Activated CD8-positive, alpha-beta memory T cell treated with anti-CD3 and anti-CD28 coated beads, Interleukin-2, amount 50 U/mL, for 1 hour (primary cell): Measurements from ENCODE around the gene CSTB.
A peak's percentile ranks its signal among the peaks of the same experiment; 100 is the strongest.

ENCODE experiments used
- DNase-seq: peaks from one replicate; pipeline ENCODE4 v3.0.0-alpha.2; 2020; ENCODE audit errors: extremely low read depth

The CSTB gene

GRCh38 chr21:43790010-43790524 lies 14.0 kb upstream of the CSTB start:
- DNase-seq: no peak

DNA sequence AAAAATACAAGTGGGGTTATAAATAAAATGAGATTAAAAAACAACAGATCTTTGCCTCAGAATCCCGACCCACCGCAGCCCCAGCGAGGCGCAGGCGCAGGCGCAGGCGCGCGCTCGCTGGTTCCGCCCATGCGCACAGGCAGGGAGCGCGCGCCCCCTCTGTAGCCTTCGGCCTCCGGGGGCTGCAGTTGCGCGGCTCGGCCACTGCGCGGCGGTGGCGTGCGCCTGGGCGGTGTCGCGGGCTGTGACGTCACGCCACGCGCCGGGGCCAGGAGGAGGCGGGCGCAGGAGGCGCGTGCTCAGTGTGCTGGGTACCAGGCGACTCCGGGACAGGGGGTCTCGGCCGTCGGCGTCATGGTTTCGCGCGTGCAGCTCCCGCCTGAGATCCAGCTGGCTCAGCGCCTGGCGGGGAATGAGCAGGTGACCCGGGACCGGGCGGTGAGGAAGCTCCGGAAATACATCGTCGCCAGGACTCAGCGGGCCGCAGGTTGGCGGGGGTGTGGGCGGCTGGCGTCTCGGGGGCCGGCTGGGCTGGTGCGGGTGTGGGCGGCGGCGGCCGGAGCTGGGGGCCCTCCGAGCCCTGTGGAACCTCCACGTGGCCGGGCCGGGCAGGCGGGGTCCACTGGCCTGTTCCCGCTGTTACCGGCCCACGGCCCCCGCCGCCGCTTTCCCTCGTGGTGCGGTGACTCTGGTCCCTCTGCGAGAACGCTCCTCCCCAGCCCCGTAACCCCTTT lies 13.3 kb upstream of the CSTB start, which contains the start of gene RRP1:
Gene RRP1, plus strand, starts transcription at position 302 of the 734 bp plus-strand sequence. Its CDS starts 53 bp downstream, at position 355.
- DNase-seq: peak; percentile 73

DNA sequence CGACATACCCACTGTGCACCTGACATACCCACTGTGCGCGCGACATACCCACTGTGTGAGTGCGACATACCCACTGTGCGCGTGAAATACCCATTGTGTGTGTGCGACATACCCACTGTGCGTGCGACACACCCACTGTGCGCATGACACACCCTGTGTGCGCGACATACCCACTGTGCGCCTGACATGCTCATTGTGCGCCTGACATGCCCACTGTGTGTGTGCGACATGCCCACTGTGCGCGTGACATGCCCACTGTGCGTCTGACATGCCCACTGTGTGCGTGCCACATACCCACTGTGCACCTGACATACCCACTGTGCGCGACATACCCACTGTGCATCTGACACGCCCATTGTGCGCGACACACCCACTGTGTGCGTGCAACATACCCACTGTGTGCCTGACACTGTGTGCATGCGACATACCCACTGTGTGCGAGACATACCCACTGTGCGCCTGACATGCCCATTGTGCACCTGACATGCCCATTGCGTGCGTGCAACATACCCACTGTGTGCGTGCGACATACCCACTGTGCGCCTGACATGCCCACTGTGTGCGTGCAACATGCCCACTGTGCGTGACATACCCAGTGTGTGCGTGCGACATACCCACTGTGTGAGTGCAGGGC lies 10.8 kb upstream of the CSTB start:
- no peak for DNase-seq

- no peak for DNase-seq
Observed at GRCh38 chr21:43786300-43786806, 10.2 kb upstream of the CSTB start.

- DNase-seq: no peak
Observed at GRCh38 chr21:43785134-43785533, 9.0 kb upstream of the CSTB start.

- DNase-seq: no peak
Observed at GRCh38 chr21:43783098-43783700, 7.1 kb upstream of the CSTB start.

- no peak for DNase-seq
Observed at GRCh38 chr21:43782431-43783097, 6.5 kb upstream of the CSTB start.

GRCh38 chr21:43781846-43782245 lies 5.7 kb upstream of the CSTB start:
- DNase-seq: no peak

- no peak for DNase-seq
Observed at GRCh38 chr21:43779660-43780059, 3.6 kb upstream of the CSTB start.

- no peak for DNase-seq
Observed at GRCh38 chr21:43778469-43779335, 2.6 kb upstream of the CSTB start.

DNA sequence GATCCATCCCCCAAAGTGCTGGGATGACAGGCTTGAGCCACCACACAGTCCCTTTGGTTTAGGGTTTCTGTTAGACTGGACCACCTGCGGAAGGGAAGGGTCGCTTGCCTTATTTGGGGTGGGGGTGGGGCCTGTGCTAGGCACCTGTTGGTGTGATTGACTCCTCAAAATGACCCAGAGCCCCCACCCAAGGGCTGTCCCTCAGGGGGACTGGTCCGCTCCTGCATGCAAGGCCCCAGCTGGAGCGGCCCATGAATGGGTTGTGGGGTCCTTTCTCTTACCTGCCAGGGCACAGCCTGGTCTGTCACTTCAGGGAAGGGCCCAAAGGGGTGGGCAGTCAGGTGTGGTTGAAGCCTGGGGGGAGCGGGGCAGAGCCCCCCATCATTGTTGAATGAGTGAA lies 1.8 kb upstream of the CSTB start:
- DNase-seq: no peak

DNA sequence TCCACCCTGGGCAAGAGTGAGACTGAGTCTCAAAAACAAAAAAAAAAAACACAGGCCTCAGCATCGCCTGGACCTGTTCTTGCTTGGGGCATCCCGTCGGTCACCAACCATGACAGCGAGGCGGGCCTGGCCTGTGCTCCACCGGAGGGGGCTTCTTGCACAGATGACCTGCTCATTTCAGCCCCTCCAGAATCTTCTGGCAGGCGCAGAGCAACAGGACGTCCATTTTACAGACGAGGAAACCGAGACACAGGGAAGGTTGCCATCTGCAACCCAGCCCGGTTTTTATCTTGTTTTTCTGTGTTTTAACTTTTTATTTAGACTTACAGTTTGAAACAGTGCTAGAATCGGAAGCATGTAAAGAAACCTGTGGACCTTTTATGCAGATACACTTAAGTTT lies 918 bp downstream of the CSTB start:
- DNase-seq: no peak

GRCh38 chr21:43774163-43774562 lies 1.9 kb downstream of the CSTB start:
- no peak for DNase-seq

DNA sequence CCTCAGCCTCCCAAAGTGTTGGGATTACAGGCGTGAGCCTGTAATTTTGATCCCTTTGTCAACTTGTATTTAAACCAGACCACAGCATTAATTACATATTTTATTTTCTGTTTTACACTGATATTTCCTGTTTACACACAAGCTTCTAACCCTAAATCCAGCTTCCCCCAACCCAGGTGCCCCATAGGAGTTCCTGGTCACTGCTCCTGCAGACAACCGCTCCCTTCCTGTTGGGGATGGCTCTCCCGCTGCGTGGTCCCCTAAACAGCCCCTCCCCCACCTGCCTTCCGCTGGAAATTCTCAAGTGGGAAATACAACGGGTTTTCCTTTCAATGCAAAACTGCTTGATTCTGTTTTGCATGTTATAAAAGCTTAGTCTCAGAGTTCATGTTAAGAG lies 3.7 kb downstream of the CSTB start:
- DNase-seq: no peak

DNA sequence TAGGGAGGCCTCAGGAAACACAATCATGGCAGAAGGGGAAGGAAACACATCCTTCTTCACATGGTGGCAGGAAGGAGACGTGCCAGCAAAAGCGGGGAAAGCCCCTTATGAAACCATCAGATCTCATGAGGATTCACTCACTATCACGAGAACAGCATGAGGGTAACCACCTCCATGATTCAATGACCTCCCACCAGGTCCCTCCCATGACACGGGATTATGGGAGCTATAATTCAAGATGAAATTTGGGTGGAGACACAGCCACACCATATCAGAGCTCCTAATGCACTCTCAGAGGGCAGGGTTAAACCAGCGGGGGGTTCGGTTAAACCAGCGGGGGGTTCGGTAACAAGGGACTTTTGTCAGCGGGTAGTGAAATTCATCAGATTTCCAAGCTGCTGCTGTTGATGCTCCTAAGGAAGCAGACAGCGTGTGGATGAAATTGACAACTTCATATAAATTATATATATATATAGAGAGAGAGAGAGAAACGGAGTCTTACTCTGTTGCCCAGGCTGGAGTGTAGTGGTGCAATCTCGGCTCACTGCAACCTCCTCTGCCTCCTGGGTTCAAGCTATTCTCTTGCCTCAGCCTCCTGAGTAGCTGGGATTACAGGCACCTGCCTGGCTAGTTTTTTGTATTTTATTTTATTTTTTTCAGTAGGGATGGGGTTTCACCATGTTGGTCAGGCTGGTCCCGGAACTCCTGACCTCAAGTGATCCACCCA lies 4.2 kb downstream of the CSTB start:
- no peak for DNase-seq

- no peak for DNase-seq
Observed at GRCh38 chr21:43771199-43771675, 4.9 kb downstream of the CSTB start.

- DNase-seq: no peak
Observed at GRCh38 chr21:43770066-43770655, 5.9 kb downstream of the CSTB start.

GRCh38 chr21:43769325-43769958 lies 6.7 kb downstream of the CSTB start:
- no peak for DNase-seq

DNA sequence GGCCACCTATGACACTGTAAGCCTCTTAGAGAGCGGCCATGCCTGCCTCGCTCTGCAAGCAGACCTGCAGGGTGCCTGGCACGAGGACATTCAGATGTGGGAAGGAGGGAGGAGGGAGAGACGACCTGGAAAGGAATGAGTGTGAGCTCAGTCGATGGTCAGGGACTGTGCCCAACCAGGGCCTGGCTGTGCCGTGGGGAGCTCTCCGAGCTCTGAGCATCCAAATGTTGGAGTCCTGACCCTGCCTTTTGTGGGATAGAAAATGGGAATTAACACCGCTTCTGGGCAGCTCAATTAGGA lies 7.3 kb downstream of the CSTB start:
- no peak for DNase-seq
